A549 (cell line): ENCODE results near the gene CRYBA4.

Experiments
- BHLHE40 ChIP-seq: IDR thresholded peaks from 2 replicates; pipeline ENCODE4 v1.6.1; 2012; ENCODE audit warnings: low read depth, low read length, inconsistent platforms
- CHD2 ChIP-seq: fragments of 150-350 bp; IDR thresholded peaks from 2 replicates; pipeline ENCODE4 v1.6.1; 2014; ENCODE audit warnings: low read length; ENCODE audit not compliant: partially characterized antibody
- EHMT2 ChIP-seq: fragments of 200-600 bp; sonication (generic); IDR thresholded peaks from 2 replicates; pipeline ENCODE4 v1.6.1; 2016; ENCODE audit warnings: antibody characterized with exemption, low read depth, mild to moderate bottlenecking, moderate library complexity
- KDM1A ChIP-seq: fragments of 200-600 bp; sonication (generic); IDR thresholded peaks from 2 replicates; pipeline ENCODE4 v1.6.1; 2016; ENCODE audit warnings: low read depth, mild to moderate bottlenecking
- NFE2L2 ChIP-seq: fragments of 150-350 bp; conservative IDR thresholded peaks from 2 replicates; pipeline ENCODE4 v1.6.1; 2014; ENCODE audit warnings: low read length
- NR3C1 ChIP-seq: fragments of >200 bp; sonication (Bioruptor Twin); formaldehyde crosslinking; IDR thresholded peaks from 3 replicates; pipeline ENCODE4 v1.6.1; 2017
- PHF8 ChIP-seq: fragments of 200-600 bp; sonication (generic); IDR thresholded peaks from 2 replicates; pipeline ENCODE4 v1.6.1; 2016; ENCODE audit warnings: low read depth, mild to moderate bottlenecking, antibody characterized with exemption, moderate library complexity, borderline replicate concordance
- POLR2A ChIP-seq: IDR thresholded peaks from 2 replicates; pipeline ENCODE4 v1.6.1; 2012; ENCODE audit warnings: mild to moderate bottlenecking, low read length
- RCOR1 ChIP-seq: fragments of 150-350 bp; IDR thresholded peaks from 2 replicates; pipeline ENCODE4 v1.6.1; 2014; ENCODE audit warnings: antibody characterized with exemption, low read length, low read depth
- REST ChIP-seq: fragments of 200-600 bp; sonication (generic); IDR thresholded peaks from 2 replicates; pipeline ENCODE4 v1.6.1; 2016; ENCODE audit warnings: antibody characterized with exemption, mild to moderate bottlenecking, moderate library complexity
- RNF2 ChIP-seq: fragments of 200-600 bp; sonication (generic); IDR thresholded peaks from 2 replicates; pipeline ENCODE4 v1.6.1; 2016; ENCODE audit warnings: low read depth, mild to moderate bottlenecking, antibody characterized with exemption, moderate library complexity, borderline replicate concordance
- ZC3H11A ChIP-seq: fragments of 450-650 bp; IDR thresholded peaks from 2 replicates; pipeline ENCODE4 v1.6.1; 2014; ENCODE audit warnings: antibody characterized with exemption, mild to moderate bottlenecking
- TF ChIP-seq, protein P1 (sequence below): fragments of >200 bp; sonication (Bioruptor Twin); formaldehyde crosslinking; IDR thresholded peaks from 3 replicates; pipeline ENCODE4 v1.5.1; 2016
- TF ChIP-seq, protein P2 (sequence below): fragments of >200 bp; sonication (Bioruptor Twin); formaldehyde crosslinking; IDR thresholded peaks from 3 replicates; pipeline ENCODE4 v1.6.1; 2016

DNA sequence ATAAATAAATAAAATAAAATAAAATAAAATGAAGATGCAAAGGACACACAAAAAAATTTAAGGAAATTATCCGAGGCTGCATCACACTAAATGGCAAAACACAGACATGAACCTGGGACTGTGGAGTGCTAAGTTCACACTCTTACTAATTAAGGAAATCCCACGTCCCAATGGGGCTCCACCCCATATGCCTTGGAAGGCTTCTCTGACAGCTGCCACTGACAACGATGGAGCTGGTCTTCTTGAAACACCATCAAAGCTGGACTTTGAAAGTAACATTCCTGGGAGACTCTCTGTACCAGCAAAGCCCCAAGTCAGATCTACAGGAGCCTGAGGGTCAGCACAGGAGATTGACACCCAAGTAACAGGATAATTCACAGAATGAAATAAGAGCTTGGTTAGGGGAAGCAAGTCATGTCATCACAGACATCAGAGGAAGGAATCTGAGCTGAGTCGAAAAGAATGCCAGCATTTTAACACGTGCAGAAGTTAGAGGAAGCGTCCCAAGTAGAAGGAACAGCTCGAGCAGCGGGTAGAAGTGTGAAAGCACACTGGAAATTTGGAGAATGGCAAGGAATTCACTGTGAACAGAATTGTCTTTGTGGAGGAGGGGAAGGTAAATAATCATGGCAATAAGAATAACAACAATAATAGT is 45.6 kb upstream of the CRYBA4 start:
- TF ChIP-seq, protein P1, sequence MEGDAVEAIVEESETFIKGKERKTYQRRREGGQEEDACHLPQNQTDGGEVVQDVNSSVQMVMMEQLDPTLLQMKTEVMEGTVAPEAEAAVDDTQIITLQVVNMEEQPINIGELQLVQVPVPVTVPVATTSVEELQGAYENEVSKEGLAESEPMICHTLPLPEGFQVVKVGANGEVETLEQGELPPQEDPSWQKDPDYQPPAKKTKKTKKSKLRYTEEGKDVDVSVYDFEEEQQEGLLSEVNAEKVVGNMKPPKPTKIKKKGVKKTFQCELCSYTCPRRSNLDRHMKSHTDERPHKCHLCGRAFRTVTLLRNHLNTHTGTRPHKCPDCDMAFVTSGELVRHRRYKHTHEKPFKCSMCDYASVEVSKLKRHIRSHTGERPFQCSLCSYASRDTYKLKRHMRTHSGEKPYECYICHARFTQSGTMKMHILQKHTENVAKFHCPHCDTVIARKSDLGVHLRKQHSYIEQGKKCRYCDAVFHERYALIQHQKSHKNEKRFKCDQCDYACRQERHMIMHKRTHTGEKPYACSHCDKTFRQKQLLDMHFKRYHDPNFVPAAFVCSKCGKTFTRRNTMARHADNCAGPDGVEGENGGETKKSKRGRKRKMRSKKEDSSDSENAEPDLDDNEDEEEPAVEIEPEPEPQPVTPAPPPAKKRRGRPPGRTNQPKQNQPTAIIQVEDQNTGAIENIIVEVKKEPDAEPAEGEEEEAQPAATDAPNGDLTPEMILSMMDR, result no peak
- TF ChIP-seq NFE2L2 (no peak), ZC3H11A (no peak), PHF8 (no peak), RCOR1 (no peak), NR3C1 (no peak), EHMT2 (no peak), BHLHE40 (no peak), CHD2 (no peak), POLR2A (no peak), REST (no peak), RNF2 (no peak), KDM1A (no peak)
- TF ChIP-seq, protein P2, sequence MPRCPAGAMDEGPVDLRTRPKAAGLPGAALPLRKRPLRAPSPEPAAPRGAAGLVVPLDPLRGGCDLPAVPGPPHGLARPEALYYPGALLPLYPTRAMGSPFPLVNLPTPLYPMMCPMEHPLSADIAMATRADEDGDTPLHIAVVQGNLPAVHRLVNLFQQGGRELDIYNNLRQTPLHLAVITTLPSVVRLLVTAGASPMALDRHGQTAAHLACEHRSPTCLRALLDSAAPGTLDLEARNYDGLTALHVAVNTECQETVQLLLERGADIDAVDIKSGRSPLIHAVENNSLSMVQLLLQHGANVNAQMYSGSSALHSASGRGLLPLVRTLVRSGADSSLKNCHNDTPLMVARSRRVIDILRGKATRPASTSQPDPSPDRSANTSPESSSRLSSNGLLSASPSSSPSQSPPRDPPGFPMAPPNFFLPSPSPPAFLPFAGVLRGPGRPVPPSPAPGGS, result no peak
